ENCODE results near the gene SVIL.

SVIL gene

DNA sequence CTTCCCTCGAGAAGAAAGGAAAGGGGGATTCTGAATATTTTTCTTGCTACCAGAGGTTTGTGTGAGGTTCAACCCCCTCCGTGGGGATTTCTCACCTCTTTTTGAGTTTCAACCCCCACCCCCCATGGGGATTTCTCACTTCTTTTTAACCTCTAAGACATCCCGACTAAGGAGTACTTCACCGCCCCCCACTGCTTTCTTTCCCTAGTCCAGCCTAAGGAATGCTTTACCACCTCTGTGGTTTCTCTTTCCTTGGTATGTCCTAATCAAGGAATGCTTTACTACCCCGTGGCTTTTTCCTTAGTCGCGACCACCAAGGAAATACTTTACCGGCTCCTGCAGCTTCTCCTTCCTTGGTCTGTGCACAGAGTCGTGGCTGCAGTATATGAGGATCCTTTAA lies 196.5 kb downstream of the SVIL start:
- DNase-seq (ENCODE audit: low spot score) = no peak
- in situ Hi-C loops (cut with MboI; ENCODE audit: low pct_unique_long_range_greater_than_20kb, low sequenced_read_pairs, unreplicated experiment) = no loop called here
- TF ChIP-seq, protein P1, sequence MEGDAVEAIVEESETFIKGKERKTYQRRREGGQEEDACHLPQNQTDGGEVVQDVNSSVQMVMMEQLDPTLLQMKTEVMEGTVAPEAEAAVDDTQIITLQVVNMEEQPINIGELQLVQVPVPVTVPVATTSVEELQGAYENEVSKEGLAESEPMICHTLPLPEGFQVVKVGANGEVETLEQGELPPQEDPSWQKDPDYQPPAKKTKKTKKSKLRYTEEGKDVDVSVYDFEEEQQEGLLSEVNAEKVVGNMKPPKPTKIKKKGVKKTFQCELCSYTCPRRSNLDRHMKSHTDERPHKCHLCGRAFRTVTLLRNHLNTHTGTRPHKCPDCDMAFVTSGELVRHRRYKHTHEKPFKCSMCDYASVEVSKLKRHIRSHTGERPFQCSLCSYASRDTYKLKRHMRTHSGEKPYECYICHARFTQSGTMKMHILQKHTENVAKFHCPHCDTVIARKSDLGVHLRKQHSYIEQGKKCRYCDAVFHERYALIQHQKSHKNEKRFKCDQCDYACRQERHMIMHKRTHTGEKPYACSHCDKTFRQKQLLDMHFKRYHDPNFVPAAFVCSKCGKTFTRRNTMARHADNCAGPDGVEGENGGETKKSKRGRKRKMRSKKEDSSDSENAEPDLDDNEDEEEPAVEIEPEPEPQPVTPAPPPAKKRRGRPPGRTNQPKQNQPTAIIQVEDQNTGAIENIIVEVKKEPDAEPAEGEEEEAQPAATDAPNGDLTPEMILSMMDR (IDR thresholded peaks at IDR 0.05; ENCODE audit: extremely low read depth, insufficient read depth, missing control alignments) = no peak

DNA sequence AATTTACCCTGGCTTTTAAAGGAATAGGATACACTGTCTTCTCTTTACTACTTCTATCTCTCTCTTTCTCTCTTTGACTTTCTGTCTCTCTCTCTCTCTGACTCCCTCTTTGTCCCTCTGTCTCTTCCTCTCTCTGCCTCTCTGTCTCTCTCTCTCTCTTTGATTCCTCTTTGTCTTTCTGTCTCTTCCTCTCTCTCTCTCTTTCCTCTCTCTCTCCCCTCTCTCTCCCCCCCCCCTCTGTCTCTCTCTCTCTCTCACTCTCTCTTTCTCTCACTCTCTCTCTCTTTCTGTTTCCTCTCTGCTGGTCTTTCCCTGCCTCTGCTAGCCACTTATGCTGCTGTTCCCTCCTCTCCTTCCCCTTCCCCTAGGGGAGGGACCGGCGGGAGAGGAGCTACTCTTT lies 196.9 kb downstream of the SVIL start:
- TF ChIP-seq, protein P1 (IDR thresholded peaks at IDR 0.05; ENCODE audit: extremely low read depth, insufficient read depth, missing control alignments) = no peak

DNA sequence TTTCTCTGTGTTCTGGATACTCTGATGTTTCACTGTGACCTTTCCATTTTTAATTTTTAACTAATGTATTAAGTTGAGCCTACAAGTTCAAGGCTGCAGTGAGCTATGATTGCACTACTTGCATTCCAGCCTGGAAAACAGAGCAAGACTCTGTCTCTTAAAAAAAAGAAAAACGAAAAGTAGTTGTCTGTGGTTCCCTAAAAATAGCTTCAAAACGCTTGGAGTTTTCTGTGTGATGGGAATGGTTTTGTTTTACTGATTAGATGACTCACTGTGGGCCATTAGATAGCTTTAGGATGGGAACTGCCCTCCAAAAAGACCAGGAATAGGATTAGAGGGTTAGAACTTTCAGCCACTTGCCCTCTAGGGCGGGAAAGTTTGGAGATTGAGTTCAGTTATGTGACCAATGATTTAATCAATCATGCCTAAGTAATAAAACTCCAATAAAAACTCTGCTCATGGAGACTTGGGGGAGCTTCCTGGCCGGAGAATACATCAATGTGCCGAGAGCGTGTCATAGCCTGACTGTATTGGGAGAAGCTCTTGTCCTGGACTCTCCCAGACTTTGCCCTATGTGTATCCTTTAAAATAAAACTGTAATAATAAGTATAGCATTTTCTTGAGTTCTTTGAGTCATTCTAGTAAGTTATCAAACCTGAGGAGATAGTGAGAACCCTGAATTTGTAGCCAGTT lies 198.8 kb downstream of the SVIL start:
- DNase-seq (ENCODE audit: low spot score) = no peak
- TF ChIP-seq, protein P1 (IDR thresholded peaks at IDR 0.05; ENCODE audit: extremely low read depth, insufficient read depth, missing control alignments) = no peak
- in situ Hi-C loops (cut with MboI; ENCODE audit: low pct_unique_long_range_greater_than_20kb, low sequenced_read_pairs, unreplicated experiment) = no loop called here

More for the DNA sequence above, 196.9 kb downstream of the SVIL start:
- in situ Hi-C loops (cut with MboI; ENCODE audit: low pct_unique_long_range_greater_than_20kb, low sequenced_read_pairs, unreplicated experiment) = no loop called here
- DNase-seq (ENCODE audit: low spot score) = no peak

DNA sequence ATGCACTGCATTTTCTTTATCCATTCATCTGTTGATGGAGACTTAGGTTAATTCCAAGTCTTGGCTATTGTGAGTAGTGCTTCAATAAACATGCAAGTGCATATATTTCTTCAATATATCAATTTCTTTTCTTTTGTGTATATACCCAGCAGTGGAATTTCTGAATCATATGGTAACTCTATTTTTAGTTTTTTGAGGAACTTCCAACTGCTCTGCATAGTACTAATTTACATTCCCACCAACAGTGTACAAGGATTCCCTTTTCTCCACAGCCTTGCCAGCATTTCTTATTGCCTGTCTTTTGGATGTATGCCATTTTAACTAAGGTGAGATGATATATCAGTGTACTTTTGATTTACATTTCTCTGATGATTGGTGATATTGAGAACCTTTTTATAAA lies 200.7 kb downstream of the SVIL start:
- no peak for DNase-seq (ENCODE audit: low spot score)
- in situ Hi-C loops (cut with MboI; ENCODE audit: low pct_unique_long_range_greater_than_20kb, low sequenced_read_pairs, unreplicated experiment) = no loop called here
- TF ChIP-seq, protein P1 (IDR thresholded peaks at IDR 0.05; ENCODE audit: extremely low read depth, insufficient read depth, missing control alignments) = no peak

DNA sequence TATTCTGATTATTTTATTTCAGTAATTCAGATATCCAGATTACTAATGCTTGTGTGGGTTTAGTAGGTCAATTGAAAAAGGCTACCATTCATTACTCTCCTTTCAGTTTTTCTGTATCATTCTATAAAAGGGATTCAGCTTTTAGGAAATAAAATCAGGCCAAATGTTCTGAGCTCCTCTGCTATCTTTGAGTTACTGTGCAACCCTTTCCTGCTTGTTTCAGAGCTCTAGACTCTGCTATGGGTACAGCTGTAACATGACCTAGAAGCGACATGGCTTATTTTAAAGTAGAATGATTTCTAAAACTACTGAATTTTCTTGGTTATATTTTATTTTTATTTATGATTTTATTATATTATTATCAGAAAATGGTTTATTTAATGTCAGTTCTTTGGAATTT lies 203.1 kb downstream of the SVIL start:
- TF ChIP-seq, protein P1 (IDR thresholded peaks at IDR 0.05; ENCODE audit: extremely low read depth, insufficient read depth, missing control alignments) = no peak
- no peak for DNase-seq (ENCODE audit: low spot score)
- in situ Hi-C loops (cut with MboI; ENCODE audit: low pct_unique_long_range_greater_than_20kb, low sequenced_read_pairs, unreplicated experiment) = no loop called here

DNA sequence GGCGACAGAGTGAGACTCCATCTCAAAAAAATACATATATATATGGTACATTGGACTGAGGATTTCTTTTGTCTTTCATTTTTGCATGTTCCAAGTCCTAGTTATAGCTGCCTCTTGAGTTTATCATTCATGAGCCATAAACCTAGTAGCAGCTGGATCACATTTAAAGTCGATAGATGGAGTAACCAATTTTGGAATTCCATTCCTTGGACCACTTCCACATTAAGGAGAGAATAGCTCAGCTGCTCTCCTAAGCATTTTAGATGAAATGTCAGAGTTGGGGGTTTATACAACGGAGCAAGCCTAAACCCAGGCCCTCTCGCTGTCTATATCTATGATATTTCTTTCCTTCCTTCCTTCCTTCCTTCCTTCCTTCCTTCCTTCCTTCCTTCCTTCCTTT lies 204.7 kb downstream of the SVIL start:
- in situ Hi-C loops (cut with MboI; ENCODE audit: low pct_unique_long_range_greater_than_20kb, low sequenced_read_pairs, unreplicated experiment) = no loop called here
- TF ChIP-seq, protein P1 (IDR thresholded peaks at IDR 0.05; ENCODE audit: extremely low read depth, insufficient read depth, missing control alignments) = no peak
- no peak for DNase-seq (ENCODE audit: low spot score)
